Aorta (tissue), 5 donors: ENCODE data around the gene LRP8. TPM values are rescaled to one million over a fixed set of nuclear protein-coding genes. Genes with fewer than 3 reads are reported as not detected.

Experiments used
- ATAC-seq: fragments of 200-7000 bp; cut with Tn5 transposase; one replicate; pipeline ENCODE4 v1.9.1; 2022; ENCODE audit warnings: moderate library complexity; ENCODE audit not compliant: low FRiP score
- DNase-seq, 2 donors: peaks; one replicate each; pipeline ENCODE4 v3.0.0-alpha.2; 2020
- H3K27ac ChIP-seq, 2 donors: one replicate each; pipeline ENCODE4 v1.5.1; 2013; ENCODE audit warnings: low read length in 2 of 2, mild to moderate bottlenecking in 2 of 2, moderate library complexity in 2 of 2, control low read depth in 1 of 2, inconsistent platforms in 1 of 2, low read depth in 1 of 2
- H3K27me3 ChIP-seq, 2 donors: one replicate each; pipeline ENCODE4 v1.6.1; 2013; ENCODE audit warnings: control low read depth in 1 of 2, low read length in 1 of 2, mild to moderate bottlenecking in 1 of 2, moderate library complexity in 1 of 2; ENCODE audit not compliant: insufficient read depth in 2 of 2, control insufficient read depth in 1 of 2
- H3K36me3 ChIP-seq, 2 donors: one replicate each; pipeline ENCODE4 v1.6.1; 2013; ENCODE audit warnings: control low read depth in 1 of 2, low read length in 1 of 2, mild to moderate bottlenecking in 1 of 2; ENCODE audit not compliant: insufficient read depth in 2 of 2, control insufficient read depth in 1 of 2
- H3K4me1 ChIP-seq, 2 donors: one replicate each; pipeline ENCODE4 v1.6.1; 2013; ENCODE audit warnings: low read length in 2 of 2, control low read depth in 1 of 2, mild to moderate bottlenecking in 1 of 2, moderate library complexity in 1 of 2; ENCODE audit not compliant: insufficient read depth in 2 of 2, control insufficient read depth in 1 of 2
- H3K4me3 ChIP-seq, 2 donors: one replicate each; pipeline ENCODE4 v1.5.1; 2013; ENCODE audit warnings: low read length in 2 of 2, control low read depth in 1 of 2, mild to moderate bottlenecking in 1 of 2
- H3K9me3 ChIP-seq: one replicate; pipeline ENCODE4 v1.6.1; 2013; ENCODE audit warnings: mild to moderate bottlenecking, low read length; ENCODE audit not compliant: control insufficient read depth
- WGBS, 2 donors: extraction: QIAGEN DNeasy Blood & Tissue Kit; methylation state at CpG; one replicate each; pipeline ENCODE4 v1.1.7; 2013; 5-methylcytosine and 5-hydroxymethylcytosine counted together
- intact Hi-C, 2 donors: fragments of 100-400 bp; cut with DNase I; formaldehyde crosslinking; loops; one replicate each; pipeline versions ENCODE4 v1.14.2 to v1.15.0; 2022
- polyA plus RNA-seq, 2 donors: library from polyadenylated mRNA; stranded (reverse); fragments of 200-250 nt; gene quantifications; one replicate each; pipeline ENCODE4 v1.2.3, GENCODE V29; 2013
- total RNA-seq, 2 donors: library from RNA; stranded (reverse); fragmentation: NEBNext Ultra II Directional; extraction: Animal tissue kit (Norgen Biotek cat#: 25700); gene quantifications; one replicate each; pipeline ENCODE4 v1.2.1, GENCODE V29; 2021
- donor health status: healthy with polysubstance abuse.
- donor health status: Bipolar disorder and iron deficiency.
- donor health status: DM: no; HTN: no; CAD: no.
- donor health status: DM: no; HTN: no; CAD: no.
- donor health status: DM: yes; HTN: yes; CAD: no.

The LRP8 gene
- total and polyA plus RNA-seq, 4 donors = 1.1 to 12.3 (median 5.9) TPM

GRCh38 chr1:53308506-53308905, 19.4 kb downstream of the LRP8 start:
- no peaks in the 10 kb centered on the region for H3K27me3 ChIP-seq
- intact Hi-C loops = no loop called here
- H3K4me3 ChIP-seq = no peak overlapping the region
- H3K4me1 ChIP-seq = no peaks in the 10 kb centered on the region
- no peak for DNase-seq
- no peaks in the 10 kb centered on the region for H3K36me3 ChIP-seq
- no peak for ATAC-seq
- no peak overlapping the region for H3K27ac ChIP-seq
- WGBS, 2 donors = 86 to 88% methylated on average over 8 of the region's 8 CpGs
- H3K9me3 ChIP-seq = no peaks in the 10 kb centered on the region

GRCh38 chr1:53307037-53307436, 20.8 kb downstream of the LRP8 start:
- ATAC-seq = no peak
- Histone ChIP-seq H3K27ac (no peak overlapping the region), H3K9me3 (no peaks in the 10 kb centered on the region), H3K36me3 (no peaks in the 10 kb centered on the region), H3K27me3 (no peaks in the 10 kb centered on the region), H3K4me1 (no peaks in the 10 kb centered on the region), H3K4me3 (no peak overlapping the region)
- intact Hi-C loops = no loop called here
- DNase-seq = no peak
- 85 to 89% methylated on average over 4 of the region's 4 CpGs for WGBS, 2 donors

GRCh38 chr1:53306168-53306567, 21.7 kb downstream of the LRP8 start:
- no peaks in the 10 kb centered on the region for H3K36me3 ChIP-seq
- H3K27me3 ChIP-seq = no peaks in the 10 kb centered on the region
- ATAC-seq (no peak), DNase-seq (no peak)
- no peaks in the 10 kb centered on the region for H3K4me1 ChIP-seq
- 36 to 60% methylated on average over 4 of the region's 4 CpGs for WGBS, 2 donors
- intact Hi-C loops = no loop called here
- H3K27ac ChIP-seq = no peak overlapping the region
- H3K4me3 ChIP-seq = no peak overlapping the region
- no peaks in the 10 kb centered on the region for H3K9me3 ChIP-seq

- H3K36me3 ChIP-seq = no peaks in the 10 kb centered on the region
- intact Hi-C loops = no loop called here
- no peak overlapping the region for H3K4me3 ChIP-seq
- 35 to 36% methylated on average over 7 of the region's 7 CpGs for WGBS, 2 donors
- no peak for ATAC-seq
- no peak overlapping the region for H3K27ac ChIP-seq
- H3K4me1 ChIP-seq = no peaks in the 10 kb centered on the region
- no peaks in the 10 kb centered on the region for H3K27me3 ChIP-seq
- no peaks in the 10 kb centered on the region for H3K9me3 ChIP-seq
- peak in 1 of 2 donors; percentile 60 for DNase-seq
These were observed 22.2 kb downstream of the LRP8 start for GRCh38 chr1:53305650-53306049.

GRCh38 chr1:53304527-53304926, 23.3 kb downstream of the LRP8 start:
- no peaks in the 10 kb centered on the region for H3K4me1 ChIP-seq
- 54 to 58% methylated on average over 7 of the region's 7 CpGs for WGBS, 2 donors
- DNase-seq = no peak

GRCh38 chr1:53303726-53304515, 23.9 kb downstream of the LRP8 start:
- Histone ChIP-seq H3K36me3 (no peaks in the 10 kb centered on the region), H3K4me3 (no peak overlapping the region), H3K9me3 (no peaks in the 10 kb centered on the region), H3K4me1 (no peaks in the 10 kb centered on the region), H3K27me3 (no peaks in the 10 kb centered on the region), H3K27ac (peak overlapping the region in 1 of 2 donors; percentile 10)
- DNase-seq = no peak
- no peak for ATAC-seq
- WGBS, 2 donors = 15 to 17% methylated on average over 14 of the region's 14 CpGs
- intact Hi-C loops = no loop called here

More at GRCh38 chr1:53304527-53304926, 23.3 kb downstream of the LRP8 start:
- Histone ChIP-seq H3K36me3 (no peaks in the 10 kb centered on the region), H3K27ac (no peak overlapping the region), H3K4me3 (no peak overlapping the region), H3K9me3 (no peaks in the 10 kb centered on the region), H3K27me3 (no peaks in the 10 kb centered on the region)
- intact Hi-C loops = no loop called here
- ATAC-seq = no peak

GRCh38 chr1:53303243-53303642, 24.6 kb downstream of the LRP8 start:
- intact Hi-C loops = no loop called here
- Histone ChIP-seq H3K36me3 (no peaks in the 10 kb centered on the region), H3K27ac (no peak overlapping the region), H3K4me1 (no peaks in the 10 kb centered on the region), H3K9me3 (no peaks in the 10 kb centered on the region), H3K4me3 (no peak overlapping the region), H3K27me3 (no peaks in the 10 kb centered on the region)
- ATAC-seq = no peak
- WGBS, 2 donors = 78 to 79% methylated on average over 7 of the region's 7 CpGs
- no peak for DNase-seq

GRCh38 chr1:53299233-53299632, 28.6 kb downstream of the LRP8 start:
- no peaks in the 10 kb centered on the region for H3K9me3 ChIP-seq
- intact Hi-C loops = no loop called here
- WGBS, 2 donors = 91 to 92% methylated on average over 3 of the region's 3 CpGs
- no peak overlapping the region for H3K4me3 ChIP-seq
- H3K4me1 ChIP-seq = peaks cover under 1 to 1% of the 10 kb centered on the region in 2 donors
- no peak for ATAC-seq
- no peak overlapping the region for H3K27ac ChIP-seq
- DNase-seq = no peak
- H3K27me3 ChIP-seq = no peaks in the 10 kb centered on the region
- H3K36me3 ChIP-seq = no peaks in the 10 kb centered on the region

GRCh38 chr1:53298045-53298637, 29.7 kb downstream of the LRP8 start:
- 85 to 89% methylated on average over 12 of the region's 12 CpGs for WGBS, 2 donors
- Histone ChIP-seq H3K4me3 (no peak overlapping the region), H3K27me3 (no peaks in the 10 kb centered on the region), H3K9me3 (no peaks in the 10 kb centered on the region), H3K36me3 (no peaks in the 10 kb centered on the region), H3K27ac (no peak overlapping the region), H3K4me1 (peaks cover 5 to 9% of the 10 kb centered on the region in 2 donors)
- intact Hi-C loops = no loop called here
- no peak for DNase-seq
- no peak for ATAC-seq
